ENCODE results near the gene HOXA9. TPM values are rescaled to one million over a fixed set of nuclear protein-coding genes. Genes with fewer than 3 reads are reported as not detected.
A peak's percentile ranks its signal among the peaks of the same experiment; 100 is the strongest.

Gene HOXA9
- total and polyA plus RNA-seq, 2 of the 8 experiments (the other 6 are each of a cell fraction or from before 2014, with no cell fraction given): not detected

DNA sequence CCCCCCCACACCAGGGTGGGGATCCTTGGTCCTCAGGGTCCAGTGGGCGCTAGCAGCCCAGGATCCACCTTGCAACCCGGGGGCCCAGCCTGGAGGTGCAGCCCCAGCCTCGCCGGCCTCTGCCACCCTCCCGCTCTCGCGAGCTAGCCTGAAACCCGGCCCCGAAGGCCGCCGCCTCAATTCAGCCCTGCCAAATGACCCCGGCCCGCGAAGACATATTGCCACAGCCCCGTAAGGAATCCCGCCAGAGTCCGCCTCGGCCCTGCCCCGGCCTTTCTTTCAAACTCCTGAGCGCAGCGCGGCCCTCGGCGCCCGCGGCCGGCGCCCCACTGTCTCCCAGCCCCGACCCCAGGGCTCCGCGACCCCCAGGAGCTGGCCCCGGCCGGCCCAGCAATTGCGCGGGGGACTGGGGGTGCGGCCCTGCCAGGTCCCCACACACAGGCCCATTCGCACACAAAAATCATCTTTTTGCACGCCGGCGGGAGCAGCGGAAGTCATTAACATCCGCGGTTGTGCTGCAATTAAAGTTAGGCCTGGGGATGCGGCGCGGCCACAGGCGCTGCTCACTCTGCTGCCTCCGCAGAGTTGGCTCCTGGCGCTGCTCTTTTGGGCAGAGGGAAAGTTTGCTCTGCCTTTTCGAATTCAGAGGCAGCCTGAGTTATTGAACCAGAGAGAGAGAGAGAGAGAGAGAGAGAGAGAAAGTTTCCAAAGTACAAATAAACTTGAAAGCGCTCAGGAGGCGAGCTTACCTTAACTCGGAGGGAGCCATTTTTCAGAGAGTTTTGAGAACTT lies 25.8 kb downstream of the HOXA9 start:
- ChIA-PET POLR2A (ENCODE audit: partially characterized antibody) (no interaction called here), CTCF (ENCODE audit: partially characterized antibody) (interaction anchor here (0.9 to 12.5 kb wide), 8 partner anchors 11 to 1245 kb away, joined by 3 to 123 read pairs (median 7); partner anchors contain the start of gene HOXA1)
- Histone ChIP-seq H4K20me1 (replicated peaks in 1 of 2; ENCODE audit: control insufficient read depth in 1 of 2, insufficient read depth in 2 of 2, low read length in 2 of 2) (peaks cover 17 to 22% of the 10 kb centered on the region in 2 experiments), H4K5ac (ENCODE audit: insufficient read length, low read depth, low read length) (no peak overlapping the region), H3K36me3 (ENCODE audit: control insufficient read depth in 2 of 4, insufficient read depth in 4 of 4, low read length in 3 of 4) (peaks cover 0 to 6% (median 0%) of the 10 kb centered on the region in 4 experiments; a peak in 1 of 8 replicates), H3K18ac (ENCODE audit: extremely low read depth, low read length) (no peak overlapping the region), H2BK120ac (replicated peaks; ENCODE audit: low read depth, low read length) (no peak overlapping the region), H4K91ac (replicated peaks; ENCODE audit: insufficient read length, low read length) (no peak overlapping the region), H3K4me2 (ENCODE audit: insufficient read depth in 1 of 2, low read depth in 2 of 2, low read length in 2 of 2) (peak overlapping the region in 1 of 2 experiments; percentile 44; a peak in 2 of 4 replicates), H2BK5ac (ENCODE audit: low read depth, low read length) (no peak overlapping the region), H3K9me3 (ENCODE audit: insufficient read depth in 2 of 2, low read depth in 1 of 2, low read length in 1 of 2) (no peaks in the 10 kb centered on the region), H2BK15ac (ENCODE audit: low read length) (no peak overlapping the region), H2BK12ac (ENCODE audit: low read depth, low read length) (no peak overlapping the region), H3K23ac (ENCODE audit: insufficient read length) (no peak overlapping the region), H3K9ac (replicated peaks in 1 of 4; ENCODE audit: extremely low read depth in 1 of 4, low read depth in 3 of 4, low read length in 3 of 4) (no peak overlapping the region), H3K23me2 (ENCODE audit: low read depth, low read length) (peaks cover 9% of the 10 kb centered on the region), H3K14ac (ENCODE audit: insufficient read length) (no peak overlapping the region), H3K56ac (replicated peaks; ENCODE audit: insufficient read length, low read depth, low read length) (no peak overlapping the region), H3K79me1 (ENCODE audit: low read depth, low read length) (no peaks in the 10 kb centered on the region), H3K4ac (replicated peaks; ENCODE audit: insufficient read length, low read depth, low read length) (no peak overlapping the region), H3K27ac (ENCODE audit: low read depth, low read length) (no peak overlapping the region), H2AK5ac (ENCODE audit: low read depth, low read length) (no peak overlapping the region), H4K8ac (ENCODE audit: extremely low read depth, insufficient read depth, low read length) (0 out of 2 replicates have a peak overlapping the region, but pooled peaks have one; percentile 7), H2AFZ (ENCODE audit: low read length) (no peak overlapping the region), H3K4me3 (ENCODE audit: extremely low read depth in 1 of 4, insufficient read depth in 2 of 4, low read depth in 3 of 4, low read length in 4 of 4) (peak overlapping the region in 1 of 4 experiments; percentile 47; a peak in 2 of 8 replicates), H3K27me3 (replicated peaks in 1 of 4; ENCODE audit: control insufficient read depth in 3 of 4, extremely low read depth in 1 of 4, insufficient read depth in 3 of 4, low read length in 3 of 4) (peaks cover 97 to 100% (median 99%) of the 10 kb centered on the region in 4 experiments), H2BK20ac (ENCODE audit: low read length) (no peak overlapping the region), H3K79me2 (ENCODE audit: control insufficient read depth in 1 of 2, insufficient read depth in 2 of 2, low read length in 2 of 2) (no peaks in the 10 kb centered on the region), H3K4me1 (replicated peaks in 1 of 4; ENCODE audit: control insufficient read depth in 3 of 4, insufficient read depth in 4 of 4, low read length in 3 of 4) (peaks cover 0 to 6% (median 3%) of the 10 kb centered on the region in 4 experiments; a peak in 4 of 7 replicates)
- FAIRE-seq: no peak
- 2% methylated on average over 45 of the region's 53 CpGs; no CpG with 5 or more reads in 1 of the 2 experiments for WGBS, 2 experiments (ENCODE audit: extremely low coverage in 1 of 2, insufficient coverage in 1 of 2, insufficient read length in 1 of 2, insufficient replicate concordance in 2 of 2, low coverage in 1 of 2, low lambda C conversion rate in 2 of 2, missing lambda C conversion rate in 1 of 2)
- DNase-seq (ENCODE audit: low read depth in 1 of 2, low spot score in 2 of 2): peak in 1 of 2 experiments; percentile 72
- no peak for TF ChIP-seq NRF1 (IDR thresholded peaks at IDR 0.05; ENCODE audit: low read depth, low read length)
- TF ChIP-seq JUND (IDR thresholded peaks at IDR 0.05; ENCODE audit: low read length): no peak
- no peak for TF ChIP-seq SP4 (IDR thresholded peaks at IDR 0.05; ENCODE audit: low read length)
- TF ChIP-seq SIN3A (conservative IDR thresholded peaks at IDR 0.05 in 1 of 2, IDR thresholded peaks at IDR 0.05 in 1 of 2; ENCODE audit: low read depth in 1 of 2, low read length in 2 of 2): no peak
- TF ChIP-seq YY1 (IDR thresholded peaks at IDR 0.05; ENCODE audit: low read depth, low read length): no peak
- TF ChIP-seq CTBP2 (IDR thresholded peaks at IDR 0.05; ENCODE audit: borderline replicate concordance, insufficient read depth, insufficient read length, low read length): peak; percentile 90
- TF ChIP-seq RNF2 (IDR thresholded peaks at IDR 0.05; ENCODE audit: borderline replicate concordance, low read depth, low read length, missing control alignments, poor library complexity, severe bottlenecking): peak; percentile 99
- TF ChIP-seq MAFK (IDR thresholded peaks at IDR 0.05; ENCODE audit: low read depth, low read length): no peak
- no peak for TF ChIP-seq RBBP5 (IDR thresholded peaks at IDR 0.05; ENCODE audit: borderline replicate concordance, low read depth, low read length)
- TF ChIP-seq NANOG (IDR thresholded peaks at IDR 0.05; ENCODE audit: insufficient read depth, low read depth, low read length, poor library complexity, severe bottlenecking): no peak
- 0 out of 2 replicates have a peak, but pooled peaks have one; percentile 12 for TF ChIP-seq SP1 (IDR thresholded peaks at IDR 0.05; ENCODE audit: low read depth, low read length)

Data from H1 (cell line).